Ramos (cell line): ENCODE measurements around the gene TMCC1.
"Not testable (repeated sequence)": the region's sequence is repeated elsewhere in the genome, so short reads cannot be mapped to it uniquely, and the experiment has no call there.

Experiments
- in situ Hi-C: fragments of 300-500 bp; cut with MboI; formaldehyde crosslinking; loops from one replicate; pipeline ENCODE4 v1.14.3; 2022; ENCODE audit warnings: low sequenced_read_pairs; ENCODE audit not compliant: unreplicated experiment

TMCC1 gene

GRCh38 chr3:129897026-129897425 is 3.5 kb upstream of the TMCC1 start:
- in situ Hi-C loops, result no loop called here

DNA sequence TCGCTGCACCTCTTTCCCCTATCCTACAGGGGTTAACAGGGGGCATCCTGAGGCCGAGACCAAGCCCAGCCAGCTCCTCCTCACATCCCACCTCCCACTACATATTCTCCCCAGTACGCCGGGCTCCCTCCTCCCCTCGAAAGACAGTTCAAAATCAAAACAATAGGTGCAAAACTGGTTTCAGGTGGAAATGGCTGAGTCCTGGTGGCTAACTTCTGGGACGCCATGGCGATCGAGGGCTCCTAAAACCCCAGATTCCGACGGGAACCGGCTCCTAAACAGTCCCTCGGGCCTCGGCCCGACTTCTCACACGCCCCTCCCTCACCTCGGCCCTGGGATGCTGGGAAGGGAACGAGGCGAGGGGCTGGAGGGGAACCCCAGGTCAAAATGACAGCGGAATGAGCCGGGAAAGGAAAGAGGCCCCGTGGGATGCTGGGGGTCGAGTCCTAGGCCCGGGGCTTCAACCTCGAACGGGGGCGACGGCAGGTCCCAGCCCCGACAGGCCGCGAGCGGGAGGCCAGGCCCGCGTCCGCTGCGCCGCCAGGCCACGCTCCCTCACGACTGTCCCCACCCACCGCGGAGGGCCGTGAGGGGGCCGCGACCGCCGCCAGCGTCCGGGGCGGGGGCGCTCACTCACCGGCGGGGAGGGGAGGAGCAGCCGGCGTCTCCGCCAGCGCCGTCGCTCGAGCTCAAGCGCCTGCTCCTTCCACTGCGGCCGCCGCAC is 492 bp downstream of the TMCC1 start:
- in situ Hi-C loops, result no loop called here

DNA sequence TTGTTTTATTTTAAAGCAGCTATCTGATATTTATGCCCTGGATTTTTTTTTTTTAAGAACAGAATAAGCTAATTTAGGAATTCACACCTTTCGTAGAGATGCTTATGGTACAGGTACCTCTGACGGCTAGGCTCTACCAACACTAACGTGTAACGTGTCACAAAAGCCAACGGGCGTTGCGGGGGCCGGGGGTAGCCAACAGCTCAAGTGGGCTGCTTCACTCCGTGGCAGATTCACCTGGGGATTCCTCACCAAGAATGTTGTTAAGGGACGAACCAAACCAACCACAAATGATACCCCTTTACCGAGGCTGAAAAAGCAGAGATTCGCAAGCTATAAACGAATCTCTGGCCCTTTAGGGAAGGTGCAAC is 1.0 kb downstream of the TMCC1 start:
- in situ Hi-C loops, result no loop called here

DNA sequence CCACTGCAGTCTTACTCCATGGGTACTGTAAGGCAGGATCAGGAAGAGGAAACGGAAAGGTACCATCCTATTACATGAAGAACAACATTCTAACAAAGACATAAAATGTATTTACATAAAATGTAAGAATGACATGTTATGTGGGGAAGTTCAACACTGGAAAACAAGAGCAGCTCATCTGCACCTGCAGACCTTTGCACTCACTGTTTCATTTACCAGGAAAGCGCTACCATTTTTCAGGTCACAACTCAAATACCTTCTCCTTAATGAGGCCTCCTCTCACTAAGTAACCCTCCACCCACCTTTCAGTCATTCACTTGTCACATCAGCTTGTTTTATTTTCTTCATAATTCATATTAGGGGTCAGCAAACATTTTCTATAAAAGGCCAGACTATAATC is 2.6 kb downstream of the TMCC1 start:
- in situ Hi-C loops, result no loop called here

DNA sequence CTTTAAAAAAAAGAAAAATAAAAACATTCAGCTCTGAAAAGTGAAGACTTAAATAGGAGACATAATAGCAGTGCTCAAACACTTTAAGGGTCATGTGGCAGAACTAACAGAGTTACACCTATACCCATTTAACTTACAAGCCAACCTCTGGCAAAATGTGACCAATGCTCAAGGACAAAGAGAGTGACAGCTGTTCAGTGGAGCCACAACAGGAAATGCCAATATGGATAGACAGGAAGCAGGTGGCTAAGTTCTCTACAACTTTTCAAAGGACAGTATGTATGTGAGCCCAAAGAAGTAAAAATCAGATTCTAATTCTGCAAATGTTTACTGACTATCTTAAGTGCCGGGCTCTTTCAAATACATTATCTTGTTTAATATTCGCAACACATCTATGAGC is 3.4 kb downstream of the TMCC1 start:
- in situ Hi-C loops, result no loop called here

DNA sequence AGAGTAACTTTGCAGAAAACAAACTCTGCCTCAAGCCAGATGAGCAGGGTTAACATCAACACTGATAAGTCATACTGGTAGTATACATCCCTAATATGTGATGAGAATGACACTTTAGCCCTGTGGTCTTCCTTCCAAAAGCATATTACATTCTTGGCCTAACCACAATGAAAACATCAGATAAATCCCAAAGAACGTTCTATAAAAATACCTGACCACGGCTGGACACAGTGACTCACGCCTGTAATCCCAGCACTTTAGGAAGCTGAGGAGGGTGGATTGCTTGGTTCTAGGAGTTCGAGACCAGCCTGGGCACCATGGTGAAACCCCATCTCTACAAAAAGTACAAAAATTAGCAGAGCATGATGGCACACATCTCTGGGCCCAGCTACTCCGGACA is 4.7 kb downstream of the TMCC1 start:
- in situ Hi-C loops, result no loop called here

- in situ Hi-C loops, result no loop called here
Measured at GRCh38 chr3:129881261-129881660, 12.2 kb downstream of the TMCC1 start.

DNA sequence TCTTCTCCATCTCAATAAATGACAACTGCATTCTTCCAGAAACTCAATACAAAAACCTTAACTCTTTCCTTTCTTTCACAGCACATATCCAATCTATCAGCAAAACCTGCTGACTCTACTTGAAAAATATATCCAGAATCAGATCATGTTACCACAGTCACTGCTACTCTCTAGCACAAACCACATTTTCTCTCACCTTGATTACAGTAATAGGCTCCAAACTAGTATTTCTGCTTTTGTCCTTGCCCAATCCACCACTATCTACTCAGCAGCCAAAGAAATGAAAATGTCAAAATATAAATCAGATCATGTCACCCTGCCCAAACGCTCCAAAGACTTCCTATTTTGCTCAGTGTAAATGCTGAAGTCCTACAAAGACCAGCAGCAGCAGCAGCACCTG is 15.2 kb downstream of the TMCC1 start:
- in situ Hi-C loops, result no loop called here

DNA sequence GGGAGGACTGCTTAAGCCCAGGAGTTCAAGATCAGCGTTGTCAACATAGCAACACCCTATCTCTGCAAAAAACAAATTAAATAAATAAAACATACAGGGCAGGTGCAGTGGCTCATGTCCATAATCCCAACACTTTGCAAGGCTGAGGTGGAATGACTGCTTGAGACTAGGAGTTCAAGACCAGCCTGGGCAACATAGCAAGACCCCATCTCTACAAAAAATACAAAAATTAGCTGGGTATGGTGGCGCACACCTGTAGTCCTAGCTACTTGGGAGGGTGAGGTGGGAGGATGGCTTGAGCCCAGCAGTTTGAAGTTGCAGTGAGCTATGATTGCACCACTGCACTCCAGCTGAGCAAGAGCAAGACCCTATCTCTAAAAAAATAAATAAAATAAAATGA is 19.0 kb downstream of the TMCC1 start:
- in situ Hi-C loops, result not testable (repeated sequence)

DNA sequence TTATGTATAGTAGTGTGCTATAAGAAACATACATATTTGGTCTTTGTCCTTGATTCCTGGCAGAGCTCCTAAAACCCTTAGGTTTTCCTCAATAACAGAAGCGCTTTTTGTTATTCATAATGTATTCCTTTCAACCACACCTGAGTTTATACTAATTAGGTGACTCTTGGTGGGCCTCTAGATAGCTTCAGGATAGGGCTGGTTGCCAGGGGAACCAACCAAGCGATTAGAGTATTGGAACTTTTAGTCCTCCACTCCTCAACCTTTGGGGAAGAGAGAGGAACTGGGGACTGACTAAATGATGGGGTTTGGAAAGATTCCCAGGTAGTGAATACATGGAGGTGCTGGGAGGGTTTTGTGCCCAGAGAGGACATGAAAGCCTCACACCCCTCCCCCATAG is 24.6 kb downstream of the TMCC1 start:
- in situ Hi-C loops, result no loop called here

GRCh38 chr3:129867506-129868124 is 25.9 kb downstream of the TMCC1 start:
- in situ Hi-C loops, result no loop called here

GRCh38 chr3:129865806-129866205 is 27.7 kb downstream of the TMCC1 start:
- in situ Hi-C loops, result no loop called here

GRCh38 chr3:129864519-129864918 is 29.0 kb downstream of the TMCC1 start:
- in situ Hi-C loops, result no loop called here

GRCh38 chr3:129859272-129859671 is 34.2 kb downstream of the TMCC1 start:
- in situ Hi-C loops, result no loop called here

GRCh38 chr3:129857899-129858298 is 35.6 kb downstream of the TMCC1 start:
- in situ Hi-C loops, result no loop called here

GRCh38 chr3:129856790-129857189 is 36.7 kb downstream of the TMCC1 start:
- in situ Hi-C loops, result not testable (repeated sequence)

- in situ Hi-C loops, result no loop called here
Measured at GRCh38 chr3:129855832-129856419, 37.6 kb downstream of the TMCC1 start.

GRCh38 chr3:129855170-129855831 is 38.2 kb downstream of the TMCC1 start:
- in situ Hi-C loops, result no loop called here

DNA sequence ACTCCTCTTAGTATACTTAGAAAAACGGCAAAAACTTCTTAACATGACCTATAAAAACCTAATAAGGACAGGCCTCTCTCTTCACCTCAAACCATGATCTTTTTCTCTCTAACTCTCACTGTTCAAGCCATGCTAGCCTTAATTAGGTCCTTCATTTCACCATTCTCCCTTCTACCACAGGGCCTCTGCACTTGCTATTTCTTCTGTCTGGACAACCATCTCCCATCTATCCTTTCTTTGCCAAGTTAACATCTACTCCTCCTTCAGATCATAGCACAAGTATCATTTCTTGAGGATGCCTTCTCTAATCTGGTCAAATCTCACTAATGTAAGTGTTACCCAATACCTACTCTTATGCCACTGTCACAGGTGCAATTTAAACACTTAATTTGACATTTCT is 39.1 kb downstream of the TMCC1 start:
- in situ Hi-C loops, result no loop called here

DNA sequence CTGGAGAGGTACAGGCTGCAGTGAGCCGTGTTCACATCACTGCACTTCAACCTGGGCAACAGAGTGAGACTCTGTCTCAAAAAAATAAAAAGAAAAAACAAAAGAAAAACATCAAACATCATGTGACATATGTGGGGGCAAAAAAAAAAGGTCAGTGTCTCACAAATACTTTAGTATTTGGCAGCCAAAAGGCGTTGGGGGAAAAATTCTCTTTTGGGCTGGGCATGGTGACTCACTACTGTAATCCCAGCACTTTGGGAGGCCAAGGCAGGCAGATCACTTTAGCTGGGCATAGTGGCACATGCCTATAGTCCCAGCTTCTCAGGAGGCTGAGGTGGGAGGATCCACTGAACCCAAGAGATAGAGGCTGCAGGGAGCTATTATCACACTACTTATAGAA is 47.6 kb downstream of the TMCC1 start:
- in situ Hi-C loops, result no loop called here

DNA sequence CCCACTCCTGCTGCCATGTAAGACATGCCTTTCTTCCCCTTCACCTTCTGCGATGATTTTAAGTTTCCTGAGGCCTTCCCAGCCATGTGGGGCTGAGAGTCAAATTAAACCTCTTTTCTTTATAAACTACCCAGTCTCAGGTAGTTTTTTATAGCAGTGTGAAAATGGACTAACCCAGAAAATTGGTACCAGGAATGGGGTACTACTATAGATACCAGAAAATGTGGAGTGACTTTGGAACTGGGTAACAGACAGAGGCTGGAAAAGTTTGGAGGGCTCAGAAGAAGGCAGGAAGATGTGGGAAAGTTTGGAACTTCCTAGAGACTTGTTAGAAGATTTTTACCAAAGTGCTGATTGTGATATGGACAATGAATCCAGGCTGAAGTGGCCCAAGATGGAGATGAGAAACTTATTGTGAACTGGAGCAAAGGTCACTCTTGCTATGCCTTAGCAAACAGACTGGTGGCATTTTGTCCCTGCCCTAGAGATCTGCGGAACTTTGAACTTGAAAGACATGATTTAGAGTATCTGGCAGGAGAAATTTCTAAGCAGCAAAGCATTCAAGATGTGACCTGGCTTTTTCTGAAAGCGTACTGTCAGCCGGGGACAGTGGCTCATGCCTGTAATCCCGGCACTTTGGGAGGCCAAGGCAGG is 52.7 kb downstream of the TMCC1 start:
- in situ Hi-C loops, result no loop called here
